Measurements from ENCODE around the gene ZNF467.

The ZNF467 gene

DNA sequence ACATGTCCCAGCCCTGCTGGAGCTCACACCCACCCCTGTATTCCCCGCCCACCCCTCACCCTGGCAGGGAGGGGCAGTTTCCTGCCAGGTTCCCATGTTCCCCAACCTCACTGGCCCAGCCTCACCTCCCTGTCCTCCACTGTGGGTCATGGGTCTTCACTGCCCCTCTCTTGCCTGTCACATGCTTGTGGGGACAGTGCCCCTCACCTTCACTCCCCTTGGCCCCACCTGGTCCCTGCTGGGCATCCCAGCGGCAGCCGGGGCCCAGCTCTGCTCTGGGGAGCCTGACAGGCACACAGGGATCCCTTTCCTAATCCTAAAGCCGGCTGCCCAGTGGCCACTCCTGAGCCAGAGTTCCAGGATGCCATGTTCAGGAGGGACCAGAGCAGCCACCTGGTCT is 43.4 kb upstream of the ZNF467 start:
- TF ChIP-seq EZH2 (IDR thresholded peaks at IDR 0.05; ENCODE audit: borderline replicate concordance, low read depth, low read length, severe bottlenecking), result no peak
- TF ChIP-seq, protein P1, sequence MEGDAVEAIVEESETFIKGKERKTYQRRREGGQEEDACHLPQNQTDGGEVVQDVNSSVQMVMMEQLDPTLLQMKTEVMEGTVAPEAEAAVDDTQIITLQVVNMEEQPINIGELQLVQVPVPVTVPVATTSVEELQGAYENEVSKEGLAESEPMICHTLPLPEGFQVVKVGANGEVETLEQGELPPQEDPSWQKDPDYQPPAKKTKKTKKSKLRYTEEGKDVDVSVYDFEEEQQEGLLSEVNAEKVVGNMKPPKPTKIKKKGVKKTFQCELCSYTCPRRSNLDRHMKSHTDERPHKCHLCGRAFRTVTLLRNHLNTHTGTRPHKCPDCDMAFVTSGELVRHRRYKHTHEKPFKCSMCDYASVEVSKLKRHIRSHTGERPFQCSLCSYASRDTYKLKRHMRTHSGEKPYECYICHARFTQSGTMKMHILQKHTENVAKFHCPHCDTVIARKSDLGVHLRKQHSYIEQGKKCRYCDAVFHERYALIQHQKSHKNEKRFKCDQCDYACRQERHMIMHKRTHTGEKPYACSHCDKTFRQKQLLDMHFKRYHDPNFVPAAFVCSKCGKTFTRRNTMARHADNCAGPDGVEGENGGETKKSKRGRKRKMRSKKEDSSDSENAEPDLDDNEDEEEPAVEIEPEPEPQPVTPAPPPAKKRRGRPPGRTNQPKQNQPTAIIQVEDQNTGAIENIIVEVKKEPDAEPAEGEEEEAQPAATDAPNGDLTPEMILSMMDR (IDR thresholded peaks at IDR 0.05; ENCODE audit: borderline replicate concordance, extremely low read depth, low read length, poor library complexity, severe bottlenecking), result no peak
- Histone ChIP-seq H3K4me2 (ENCODE audit: insufficient read depth, low read length) (no peak overlapping the region), H2AFZ (ENCODE audit: low read depth, low read length) (no peak overlapping the region), H3K9me3 (ENCODE audit: insufficient read depth, low read length, severe bottlenecking) (no peaks in the 10 kb centered on the region), H3K27ac (ENCODE audit: low read length) (no peak overlapping the region), H4K20me1 (ENCODE audit: insufficient read depth, low read length) (peaks cover 4% of the 10 kb centered on the region; the same call in 1 of the 2 replicates), H3K4me3 (ENCODE audit: low read depth in 1 of 2, low read length in 2 of 2) (no peak overlapping the region), H3K36me3 (ENCODE audit: insufficient read depth, low read length) (no peaks in the 10 kb centered on the region), H3K79me2 (ENCODE audit: insufficient read depth, low read length) (no peaks in the 10 kb centered on the region), H3K27me3 (ENCODE audit: insufficient read depth, low read length, poor library complexity) (no peaks in the 10 kb centered on the region), H3K4me1 (ENCODE audit: insufficient read depth, low read length) (no peaks in the 10 kb centered on the region), H3K9ac (ENCODE audit: low read depth, low read length) (no peak overlapping the region)
- DNase-seq (no peak), ATAC-seq (ENCODE audit: insufficient read depth, low read depth) (no peak)

DNA sequence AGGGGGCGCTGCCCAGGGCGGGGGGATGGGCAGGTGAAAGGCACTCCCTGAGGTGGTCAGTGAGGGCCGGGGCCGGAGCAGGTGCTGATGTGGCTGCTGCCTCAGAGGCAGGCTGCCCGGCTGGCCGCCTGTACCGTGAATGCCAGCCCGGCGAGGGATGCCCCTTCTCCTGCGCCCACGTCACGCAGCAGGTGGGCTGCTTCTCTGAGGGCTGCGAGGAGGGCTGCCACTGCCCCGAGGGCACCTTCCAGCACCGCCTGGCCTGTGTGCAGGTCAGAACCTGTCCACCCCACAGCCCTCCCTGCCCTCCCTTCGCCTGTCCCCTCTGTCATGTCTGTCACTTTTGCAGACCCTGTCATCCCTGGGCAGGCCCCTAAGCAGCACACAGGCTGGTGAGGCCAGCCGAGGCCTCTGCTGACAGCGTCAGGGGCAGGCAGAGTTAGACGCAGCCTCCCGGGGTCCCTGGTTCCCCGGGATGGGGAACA is 42.9 kb upstream of the ZNF467 start:
- no peaks in the 10 kb centered on the region for H3K4me1 ChIP-seq (ENCODE audit: insufficient read depth, low read length)
- no peaks in the 10 kb centered on the region for H3K36me3 ChIP-seq (ENCODE audit: insufficient read depth, low read length)
- TF ChIP-seq EZH2 (IDR thresholded peaks at IDR 0.05; ENCODE audit: borderline replicate concordance, low read depth, low read length, severe bottlenecking), result no peak
- TF ChIP-seq, protein P1 (IDR thresholded peaks at IDR 0.05; ENCODE audit: borderline replicate concordance, extremely low read depth, low read length, poor library complexity, severe bottlenecking), result no peak
- no peak overlapping the region for H2AFZ ChIP-seq (ENCODE audit: low read depth, low read length)
- H3K4me3 ChIP-seq (ENCODE audit: low read depth in 1 of 2, low read length in 2 of 2), result no peak overlapping the region
- H3K9me3 ChIP-seq (ENCODE audit: insufficient read depth, low read length, severe bottlenecking), result no peaks in the 10 kb centered on the region
- H3K27me3 ChIP-seq (ENCODE audit: insufficient read depth, low read length, poor library complexity), result no peaks in the 10 kb centered on the region
- no peak for ATAC-seq (ENCODE audit: insufficient read depth, low read depth)
- H3K27ac ChIP-seq (ENCODE audit: low read length), result no peak overlapping the region
- peaks cover 4% of the 10 kb centered on the region; the same call in 1 of the 2 replicates for H4K20me1 ChIP-seq (ENCODE audit: insufficient read depth, low read length)
- H3K4me2 ChIP-seq (ENCODE audit: insufficient read depth, low read length), result no peak overlapping the region
- no peaks in the 10 kb centered on the region for H3K79me2 ChIP-seq (ENCODE audit: insufficient read depth, low read length)
- no peak for DNase-seq
- H3K9ac ChIP-seq (ENCODE audit: low read depth, low read length), result no peak overlapping the region

DNA sequence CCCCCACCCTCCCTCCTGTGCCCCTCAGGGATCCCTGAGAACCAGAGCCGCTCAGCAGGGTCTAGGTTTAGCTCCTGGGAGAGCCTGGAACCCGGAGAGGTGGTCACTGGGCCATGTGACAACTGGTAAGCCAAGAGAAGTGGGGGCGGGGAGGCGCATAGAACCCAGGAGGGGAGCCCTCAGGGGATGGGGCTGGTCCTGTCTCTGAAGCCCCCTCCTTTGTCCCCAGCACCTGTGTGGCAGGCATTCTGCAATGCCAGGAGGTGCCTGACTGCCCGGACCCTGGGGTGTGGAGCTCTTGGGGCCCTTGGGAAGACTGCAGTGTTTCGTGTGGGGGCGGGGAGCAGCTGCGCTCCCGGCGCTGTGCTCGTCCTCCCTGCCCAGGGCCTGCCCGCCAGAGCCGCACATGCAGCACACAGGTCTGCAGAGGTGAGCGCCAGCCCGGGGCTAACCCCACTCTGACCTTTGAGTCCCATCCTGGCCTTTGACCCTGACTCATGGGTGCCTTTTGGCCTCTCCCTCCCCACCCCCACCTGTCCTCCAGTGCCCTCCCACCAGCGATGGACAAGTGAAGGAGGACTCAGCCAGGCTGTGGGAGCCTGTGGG is 42.4 kb upstream of the ZNF467 start:
- TF ChIP-seq, protein P1 (IDR thresholded peaks at IDR 0.05; ENCODE audit: borderline replicate concordance, extremely low read depth, low read length, poor library complexity, severe bottlenecking), result no peak
- TF ChIP-seq EZH2 (IDR thresholded peaks at IDR 0.05; ENCODE audit: borderline replicate concordance, low read depth, low read length, severe bottlenecking), result no peak
- H3K9ac ChIP-seq (ENCODE audit: low read depth, low read length), result no peak overlapping the region
- no peaks in the 10 kb centered on the region for H3K4me1 ChIP-seq (ENCODE audit: insufficient read depth, low read length)
- H3K9me3 ChIP-seq (ENCODE audit: insufficient read depth, low read length, severe bottlenecking), result no peaks in the 10 kb centered on the region
- H2AFZ ChIP-seq (ENCODE audit: low read depth, low read length), result no peak overlapping the region
- no peak overlapping the region for H3K4me3 ChIP-seq (ENCODE audit: low read depth in 1 of 2, low read length in 2 of 2)
- no peak overlapping the region for H3K27ac ChIP-seq (ENCODE audit: low read length)
- H3K27me3 ChIP-seq (ENCODE audit: insufficient read depth, low read length, poor library complexity), result no peaks in the 10 kb centered on the region
- no peaks in the 10 kb centered on the region for H3K79me2 ChIP-seq (ENCODE audit: insufficient read depth, low read length)
- H3K4me2 ChIP-seq (ENCODE audit: insufficient read depth, low read length), result no peak overlapping the region
- H4K20me1 ChIP-seq (ENCODE audit: insufficient read depth, low read length), result peaks cover 4% of the 10 kb centered on the region; the same call in 1 of the 2 replicates
- H3K36me3 ChIP-seq (ENCODE audit: insufficient read depth, low read length), result no peaks in the 10 kb centered on the region
- ATAC-seq (ENCODE audit: insufficient read depth, low read depth) (no peak), DNase-seq (no peak)
